GM18867 (cell line): ENCODE results near the gene EHD4.

ENCODE experiments used
- ATAC-seq: cut with Tn5 transposase; IDR thresholded peaks from one replicate; pipeline ENCODE4 v1.9.1; 2021; ENCODE audit warnings: mild to moderate bottlenecking, moderate library complexity; ENCODE audit not compliant: unreplicated experiment

EHD4 gene

GRCh38 chr15:41981371-41982132, 9.2 kb upstream of the EHD4 start:
- no peak for ATAC-seq

DNA sequence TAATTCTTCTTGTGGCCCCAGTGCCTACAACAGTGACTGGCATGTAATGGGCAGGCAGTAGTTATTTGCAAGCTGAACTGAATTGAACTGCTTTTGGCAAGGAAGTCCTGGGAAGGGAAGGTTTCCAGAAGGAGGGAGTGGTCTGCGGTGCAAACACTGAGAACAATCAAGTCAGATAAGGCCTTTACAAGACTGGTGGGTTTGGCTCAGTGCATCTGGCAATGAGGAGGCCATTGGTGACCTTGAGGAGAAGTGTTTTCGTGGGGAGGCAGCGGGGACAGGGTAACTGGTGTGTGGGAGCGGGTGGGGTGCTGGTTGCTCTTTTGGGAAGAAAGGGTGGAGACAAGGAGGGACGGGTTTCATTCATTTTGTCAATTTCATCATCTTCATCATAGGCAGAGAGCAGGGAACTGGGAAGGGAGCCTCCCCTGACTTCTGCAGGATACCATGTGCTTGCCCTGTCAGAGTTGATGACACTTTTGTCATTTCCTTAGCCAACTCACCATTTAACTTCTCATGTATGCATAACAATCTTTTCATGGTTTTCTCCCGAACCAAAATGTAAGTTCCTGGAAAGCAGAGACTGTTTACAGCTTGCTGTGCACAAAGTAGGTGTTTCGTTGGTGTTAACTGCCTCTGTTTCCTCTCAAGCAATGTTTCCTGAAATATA, 8.4 kb upstream of the EHD4 start:
- no peak for ATAC-seq

DNA sequence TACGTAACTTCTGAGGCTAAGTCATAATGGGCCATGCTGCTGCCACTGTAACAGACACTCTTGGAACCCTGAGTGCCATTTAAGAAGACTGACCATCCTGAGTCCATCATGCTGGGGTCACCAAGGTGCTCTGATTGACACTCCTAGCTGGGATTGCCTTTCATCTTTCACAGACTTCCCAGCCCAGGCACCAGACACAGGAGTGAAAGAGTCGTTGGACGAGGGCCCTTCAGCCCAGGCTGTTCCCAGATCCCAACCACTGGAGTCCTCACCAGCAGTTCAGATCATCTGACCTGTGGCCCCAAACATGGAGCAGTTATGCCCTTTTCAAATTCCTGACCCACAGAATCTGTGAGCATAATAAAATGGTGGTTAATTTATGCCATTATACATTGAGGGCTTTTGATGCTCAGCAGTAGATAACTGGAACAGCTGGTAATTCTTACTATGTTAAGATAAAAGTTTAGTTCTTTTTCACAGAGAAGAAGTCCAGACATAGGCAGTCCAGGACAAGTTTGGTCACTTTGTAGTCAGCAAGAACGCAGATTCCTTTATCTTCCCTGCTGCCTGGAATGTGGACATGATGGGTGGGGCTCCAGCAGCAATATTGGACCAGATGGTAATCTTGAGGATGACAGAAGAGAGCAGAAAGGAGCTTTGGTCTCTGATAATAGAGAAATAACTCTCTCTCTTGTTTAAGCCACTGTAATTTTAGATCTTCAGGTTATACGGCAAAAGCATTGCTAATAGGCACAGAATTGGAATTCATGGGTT, 7.3 kb upstream of the EHD4 start:
- ATAC-seq: no peak

DNA sequence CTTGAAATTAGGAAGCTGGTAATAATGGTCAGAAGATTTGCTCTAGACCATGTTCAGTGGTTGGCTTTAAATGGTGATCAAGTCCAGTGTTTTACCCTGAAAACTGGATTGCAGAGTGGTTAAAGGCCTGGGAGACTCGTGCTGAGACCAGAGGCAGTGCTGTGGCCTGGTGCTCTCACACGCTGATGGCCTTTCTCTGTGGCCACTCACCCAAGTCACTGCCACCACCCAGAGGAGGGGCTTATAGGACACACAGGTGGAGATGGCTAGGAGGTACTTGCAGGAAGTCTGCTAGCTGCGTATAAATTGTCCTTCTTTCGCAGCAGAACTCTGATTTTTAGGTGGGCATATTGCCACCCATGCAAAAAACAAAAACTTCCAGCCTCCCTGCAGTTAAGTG, 6.2 kb upstream of the EHD4 start:
- ATAC-seq: no peak

DNA sequence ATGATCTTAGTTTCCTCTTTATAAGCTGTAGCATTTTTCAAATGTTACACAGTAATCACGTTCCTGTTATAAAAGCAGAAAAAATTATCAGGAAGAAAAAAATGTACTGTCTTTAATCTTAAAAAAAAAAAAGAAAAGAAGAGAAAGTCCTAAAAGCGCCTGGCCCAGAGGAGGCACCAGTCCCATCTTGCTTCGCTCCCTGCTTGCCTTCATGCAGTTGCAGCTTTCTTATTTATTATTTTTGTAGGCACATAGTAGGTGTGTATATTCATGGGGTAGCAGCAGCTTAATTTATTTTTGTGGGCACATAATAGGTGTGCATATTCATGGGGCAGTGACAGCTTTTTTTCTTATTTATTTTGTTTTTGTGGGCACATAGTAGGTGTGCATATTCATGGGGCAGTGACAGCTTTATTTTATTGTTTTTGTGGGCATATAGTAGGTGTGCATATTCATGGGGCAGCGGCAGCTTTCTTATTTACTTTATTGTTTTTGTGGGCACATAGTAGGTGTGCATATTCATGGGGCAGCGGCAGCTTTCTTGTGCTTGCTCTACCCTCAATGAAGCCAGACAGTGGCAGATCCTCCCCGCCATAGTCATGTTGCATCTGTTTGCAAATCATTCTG, 5.5 kb upstream of the EHD4 start:
- ATAC-seq: no peak

DNA sequence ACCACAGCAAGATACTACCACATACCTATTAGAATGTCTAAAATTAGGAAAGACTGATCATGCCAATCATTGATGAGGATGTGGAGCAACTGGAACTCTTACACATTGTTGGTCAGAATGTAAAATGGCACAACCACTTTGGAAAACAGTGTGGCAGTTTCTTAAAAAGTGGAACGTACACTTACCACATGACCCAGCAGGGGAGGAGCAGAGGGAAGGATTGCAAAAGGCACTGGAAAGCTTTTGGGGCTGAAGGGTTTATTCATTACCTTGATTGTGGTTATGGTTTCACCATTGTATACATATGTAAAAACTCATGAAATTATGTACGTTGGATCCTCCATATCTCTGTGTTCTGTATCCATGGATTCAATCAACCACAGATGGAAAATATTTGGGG, 3.3 kb upstream of the EHD4 start:
- ATAC-seq: no peak

GRCh38 chr15:41974041-41974440, 1.7 kb upstream of the EHD4 start:
- no peak for ATAC-seq

DNA sequence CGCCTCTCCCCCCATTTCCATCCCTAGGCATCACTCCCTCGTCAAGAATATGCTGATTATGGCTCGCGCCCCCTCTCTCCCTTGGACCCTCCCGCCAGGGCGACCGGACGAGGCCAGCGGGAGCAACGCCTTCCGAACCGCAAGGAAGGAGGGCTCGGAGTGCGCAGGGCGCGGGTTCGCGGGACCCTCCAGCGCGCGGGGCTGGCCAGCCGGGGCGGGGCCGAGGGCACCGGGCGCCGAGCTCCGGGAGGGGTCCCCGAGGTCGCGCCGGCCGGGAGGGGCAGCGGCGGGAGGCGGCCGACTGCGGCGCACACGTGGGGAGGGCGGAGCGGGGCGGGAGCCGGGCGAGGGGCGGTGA, 483 bp downstream of the EHD4 start:
- peak; percentile 21 for ATAC-seq

- peak; percentile 50 for ATAC-seq
Measured at GRCh38 chr15:41971089-41971894, 1.1 kb downstream of the EHD4 start.

DNA sequence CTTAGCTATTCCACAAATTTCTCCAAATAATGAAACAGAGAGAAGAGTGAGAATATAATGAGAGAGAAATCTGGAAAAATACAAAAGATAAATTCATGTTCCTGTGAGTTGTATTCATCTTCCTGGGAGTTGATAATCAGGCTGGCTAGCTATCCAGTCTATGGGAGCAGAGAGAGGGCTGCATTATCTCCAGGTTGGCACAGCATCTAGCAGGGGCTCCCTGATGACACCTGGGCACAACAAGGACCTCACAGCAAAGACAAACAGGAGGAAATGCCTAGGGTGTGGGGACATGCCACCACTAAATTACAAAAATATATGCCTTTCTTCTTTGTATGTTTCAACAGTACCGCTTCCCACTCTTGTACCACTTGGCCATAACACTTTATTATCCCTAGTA, 1.9 kb downstream of the EHD4 start:
- ATAC-seq: no peak

GRCh38 chr15:41969851-41970431, 2.4 kb downstream of the EHD4 start:
- no peak for ATAC-seq

DNA sequence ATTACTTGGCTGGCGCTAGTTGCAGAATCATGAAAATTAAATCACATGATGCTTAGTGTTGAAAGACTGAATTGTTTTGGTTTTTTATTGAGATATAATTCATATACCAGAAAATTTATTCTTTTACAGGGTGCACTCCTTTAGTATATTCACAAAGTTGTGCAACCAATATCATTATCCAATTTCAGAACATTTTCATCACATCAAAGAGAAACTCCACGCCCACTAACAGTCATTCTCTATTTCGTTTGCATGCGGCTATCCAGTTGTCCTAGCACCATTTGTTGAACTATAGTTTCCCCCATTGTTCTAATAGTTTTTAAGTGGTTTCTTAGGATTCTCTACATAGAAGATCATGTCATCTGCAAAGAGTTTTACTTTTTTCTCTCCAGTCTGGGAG, 3.7 kb downstream of the EHD4 start:
- ATAC-seq: no peak

DNA sequence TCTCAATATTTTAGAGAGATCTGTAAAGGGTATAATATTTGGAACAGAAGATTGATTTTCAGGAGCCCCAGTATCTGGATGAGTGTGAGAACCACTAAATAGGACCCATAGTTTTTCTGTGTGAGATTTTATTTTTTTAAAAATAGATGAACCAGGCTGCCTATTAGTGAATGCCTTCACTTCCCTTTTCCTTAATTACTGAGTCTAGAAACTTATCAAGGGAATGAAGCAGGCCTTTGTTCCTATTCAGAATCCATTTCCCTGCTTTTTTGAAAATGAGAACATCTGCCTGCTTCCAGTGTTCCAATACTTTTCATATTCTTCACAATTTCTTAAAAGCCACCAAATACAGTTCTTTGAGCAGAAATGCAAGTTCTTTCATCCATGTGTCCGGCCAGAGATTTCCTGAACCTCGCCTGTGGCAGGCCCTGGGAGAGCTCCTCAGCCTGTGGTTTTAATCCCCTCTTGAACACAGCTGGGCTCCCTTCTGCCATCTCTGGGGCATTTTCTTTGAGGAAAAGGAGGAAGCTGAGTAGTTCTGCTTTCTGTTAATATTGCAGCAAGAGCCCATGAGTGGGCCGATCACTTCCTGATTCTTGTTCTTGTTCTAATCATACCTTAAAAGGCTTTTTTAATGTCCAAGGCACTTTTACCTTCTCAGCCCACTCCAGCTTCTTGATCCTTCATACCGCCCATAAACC, 4.7 kb downstream of the EHD4 start:
- ATAC-seq: no peak

GRCh38 chr15:41966920-41967465, 5.4 kb downstream of the EHD4 start:
- no peak for ATAC-seq

DNA sequence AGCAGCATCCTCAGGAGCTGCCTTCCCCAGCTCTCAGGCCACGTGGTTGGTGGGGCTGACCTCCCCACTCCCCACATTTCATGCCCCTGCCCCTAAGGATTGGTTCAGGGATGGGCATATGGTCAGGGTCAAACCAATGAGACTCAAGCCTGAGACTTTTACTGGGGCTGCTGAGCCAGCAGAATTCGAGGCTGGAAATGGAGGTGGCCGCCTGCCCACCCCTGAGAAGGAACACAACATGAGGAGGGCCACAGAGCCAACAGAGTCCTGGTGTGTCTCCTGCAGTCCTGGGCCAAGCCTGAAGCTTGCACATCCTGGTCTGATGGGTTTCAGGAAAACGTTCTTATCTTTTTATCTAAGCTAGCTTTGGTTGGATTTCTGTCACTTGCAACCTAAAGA, 5.9 kb downstream of the EHD4 start:
- ATAC-seq: no peak

GRCh38 chr15:41965441-41966413, 6.6 kb downstream of the EHD4 start:
- no peak for ATAC-seq

DNA sequence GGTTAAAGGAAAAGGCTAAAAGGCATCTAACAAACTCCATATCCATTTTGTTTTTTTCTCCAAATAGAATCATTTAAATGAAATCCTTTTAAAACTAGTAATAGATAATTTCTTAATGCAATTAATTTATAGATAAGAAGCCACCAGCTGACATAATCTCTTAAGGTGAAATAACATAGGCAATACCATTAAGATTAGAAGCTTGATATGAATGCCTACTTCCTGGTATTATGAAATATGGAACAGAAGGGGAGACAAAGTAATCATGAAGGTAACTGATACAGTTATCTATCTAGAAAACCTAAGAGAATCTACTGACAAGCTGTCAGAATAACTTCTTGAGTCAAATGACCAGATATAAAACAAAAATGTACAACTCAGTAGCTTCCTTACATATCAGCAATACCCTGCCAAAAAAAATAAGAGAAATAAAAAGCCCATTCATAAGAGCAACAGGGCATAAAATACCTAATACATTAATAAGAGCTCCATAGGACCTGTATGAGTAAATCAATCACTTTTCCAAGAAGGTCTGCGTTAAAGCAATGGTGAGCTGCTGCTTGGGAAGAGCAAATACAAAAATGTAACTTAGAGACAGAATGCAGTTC, 10.7 kb downstream of the EHD4 start:
- no peak for ATAC-seq

- no peak for ATAC-seq
Measured at GRCh38 chr15:41961001-41961518, 11.3 kb downstream of the EHD4 start.
